WTC11 (cell line): ENCODE data around the gene SCO1.

Experiments
- FOXJ3 ChIP-seq: sonication (generic); formaldehyde crosslinking; IDR thresholded peaks from 2 replicates; pipeline ENCODE4 v1.9.0; 2021; ENCODE audit warnings: missing genetic modification reagents, mild to moderate bottlenecking, borderline replicate concordance
- MXD4 ChIP-seq: fragments of 250-450 bp; sonication (Bioruptor Pico); IDR thresholded peaks from 2 replicates; pipeline ENCODE4 v1.8.0; 2021; ENCODE audit warnings: mild to moderate bottlenecking, moderate library complexity, borderline replicate concordance
- MYBL2 ChIP-seq: sonication (generic); formaldehyde crosslinking; IDR thresholded peaks from 2 replicates; pipeline ENCODE4 v1.8.1; 2023; ENCODE audit warnings: mild to moderate bottlenecking, moderate library complexity, missing genetic modification reagents
- NR2C2 ChIP-seq: sonication (generic); formaldehyde crosslinking; IDR thresholded peaks from 2 replicates; pipeline ENCODE4 v1.8.0; 2022; ENCODE audit warnings: mild to moderate bottlenecking, missing genetic modification reagents
- RELA ChIP-seq: sonication (generic); formaldehyde crosslinking; IDR thresholded peaks from 2 replicates; pipeline ENCODE4 v1.8.1; 2022; ENCODE audit warnings: missing genetic modification reagents, mild to moderate bottlenecking, borderline replicate concordance
- SMAD3 ChIP-seq: sonication (generic); formaldehyde crosslinking; IDR thresholded peaks from 2 replicates; pipeline ENCODE4 v1.8.0; 2022; ENCODE audit warnings: missing genetic modification reagents, mild to moderate bottlenecking, borderline replicate concordance
- TEAD1 ChIP-seq: sonication (generic); formaldehyde crosslinking; IDR thresholded peaks from 2 replicates; pipeline ENCODE4 v1.8.0; 2022; ENCODE audit warnings: mild to moderate bottlenecking, missing genetic modification reagents
- TF ChIP-seq, protein P1 (sequence below): fragments of 200-600 bp; IDR thresholded peaks from 2 replicates; pipeline ENCODE4 v1.8.0; 2022; ENCODE audit warnings: antibody characterized with exemption
- TF ChIP-seq, protein P2 (sequence below): fragments of 250-450 bp; sonication (Bioruptor Pico); conservative IDR thresholded peaks from 2 replicates; pipeline ENCODE4 v1.9.0; 2021; ENCODE audit warnings: mild to moderate bottlenecking
- TF ChIP-seq, protein P3 (sequence below): sonication (generic); formaldehyde crosslinking; IDR thresholded peaks from 2 replicates; pipeline ENCODE4 v1.8.0; 2022; ENCODE audit warnings: mild to moderate bottlenecking, missing genetic modification reagents

DNA sequence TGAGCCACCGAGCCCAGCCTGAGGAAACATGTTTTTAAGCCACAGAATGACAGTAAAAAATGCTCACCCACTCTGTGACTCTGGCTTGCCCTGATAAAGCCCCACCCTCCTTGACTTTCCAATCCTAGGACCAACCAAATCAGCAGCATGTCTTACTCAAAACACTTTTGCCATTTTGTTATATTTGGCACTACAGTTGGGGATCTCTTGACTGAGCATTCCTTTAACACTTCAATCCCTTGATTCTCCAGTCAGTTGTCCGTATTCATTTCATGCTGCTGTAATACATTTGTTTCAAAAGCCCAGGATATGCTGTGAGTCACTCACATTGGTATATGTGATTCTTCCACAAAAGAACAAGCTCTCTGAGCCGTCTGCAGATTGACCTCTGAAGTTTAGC is 48.4 kb downstream of the SCO1 start:
- no peak for TF ChIP-seq SMAD3 (CRISPR knock-in tag)
- no peak for TF ChIP-seq RELA
- TF ChIP-seq, protein P1, sequence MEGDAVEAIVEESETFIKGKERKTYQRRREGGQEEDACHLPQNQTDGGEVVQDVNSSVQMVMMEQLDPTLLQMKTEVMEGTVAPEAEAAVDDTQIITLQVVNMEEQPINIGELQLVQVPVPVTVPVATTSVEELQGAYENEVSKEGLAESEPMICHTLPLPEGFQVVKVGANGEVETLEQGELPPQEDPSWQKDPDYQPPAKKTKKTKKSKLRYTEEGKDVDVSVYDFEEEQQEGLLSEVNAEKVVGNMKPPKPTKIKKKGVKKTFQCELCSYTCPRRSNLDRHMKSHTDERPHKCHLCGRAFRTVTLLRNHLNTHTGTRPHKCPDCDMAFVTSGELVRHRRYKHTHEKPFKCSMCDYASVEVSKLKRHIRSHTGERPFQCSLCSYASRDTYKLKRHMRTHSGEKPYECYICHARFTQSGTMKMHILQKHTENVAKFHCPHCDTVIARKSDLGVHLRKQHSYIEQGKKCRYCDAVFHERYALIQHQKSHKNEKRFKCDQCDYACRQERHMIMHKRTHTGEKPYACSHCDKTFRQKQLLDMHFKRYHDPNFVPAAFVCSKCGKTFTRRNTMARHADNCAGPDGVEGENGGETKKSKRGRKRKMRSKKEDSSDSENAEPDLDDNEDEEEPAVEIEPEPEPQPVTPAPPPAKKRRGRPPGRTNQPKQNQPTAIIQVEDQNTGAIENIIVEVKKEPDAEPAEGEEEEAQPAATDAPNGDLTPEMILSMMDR, result no peak
- TF ChIP-seq, protein P2, sequence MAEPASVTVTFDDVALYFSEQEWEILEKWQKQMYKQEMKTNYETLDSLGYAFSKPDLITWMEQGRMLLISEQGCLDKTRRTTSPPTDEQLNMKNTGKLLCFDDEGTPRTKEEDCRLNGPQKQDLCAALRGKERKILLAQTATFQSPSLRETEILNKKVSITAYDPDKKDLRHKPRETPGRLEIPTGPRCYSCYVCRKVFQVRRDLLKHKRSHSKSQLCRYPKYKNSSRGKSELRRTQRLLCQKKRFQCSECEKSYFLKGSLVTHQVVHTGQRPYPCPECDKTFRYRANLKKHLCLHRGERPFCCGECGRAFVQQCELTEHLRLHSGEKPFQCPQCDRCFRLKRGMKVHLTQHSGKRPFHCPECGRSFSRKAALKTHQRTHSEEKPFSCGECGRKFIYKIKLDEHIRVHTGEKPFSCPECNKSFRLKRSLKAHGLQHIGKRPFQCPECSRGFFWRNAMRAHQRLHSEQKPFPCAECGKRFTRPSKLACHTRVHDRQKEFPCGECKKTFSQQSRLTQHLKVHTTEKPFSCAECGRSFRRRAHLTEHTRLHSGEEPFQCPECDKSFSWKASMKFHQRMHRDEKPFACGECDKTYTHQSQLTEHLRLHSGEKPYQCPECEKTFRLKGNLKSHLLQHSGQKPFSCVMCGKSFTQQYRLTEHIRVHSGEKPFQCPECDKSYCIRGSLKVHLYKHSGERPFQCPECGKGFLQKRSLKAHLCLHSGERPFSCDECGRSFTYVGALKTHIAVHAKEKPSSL (CRISPR knock-in tag), result no peak
- TF ChIP-seq MXD4 (CRISPR knock-in tag), result no peak
- TF ChIP-seq NR2C2 (CRISPR knock-in tag), result no peak
- no peak for TF ChIP-seq TEAD1 (CRISPR knock-in tag)
- TF ChIP-seq, protein P3, sequence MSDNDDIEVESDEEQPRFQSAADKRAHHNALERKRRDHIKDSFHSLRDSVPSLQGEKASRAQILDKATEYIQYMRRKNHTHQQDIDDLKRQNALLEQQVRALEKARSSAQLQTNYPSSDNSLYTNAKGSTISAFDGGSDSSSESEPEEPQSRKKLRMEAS (CRISPR knock-in tag), result no peak
- TF ChIP-seq MYBL2 (CRISPR knock-in tag), result no peak
- no peak for TF ChIP-seq FOXJ3 (CRISPR knock-in tag)
